Adrenal gland (tissue), 12 donors: ENCODE measurements around the gene VEGFA. TPM values are rescaled to one million over a fixed set of nuclear protein-coding genes. Genes with fewer than 3 reads are reported as not detected.

Experiments
- DNase-seq, 7 donors: peaks; one replicate each; pipeline ENCODE4 v3.0.0-alpha.2; 2019 to 2020
- H3K27ac ChIP-seq, 5 donors: fragments of 200-600 bp; sonication (generic) in 4 of 5; 1 replicate in 3 of 5; 2 replicates in 2 of 5; pipeline versions ENCODE4 v1.5.1 to v1.8.0; 2016 to 2020; ENCODE audit warnings: mild to moderate bottlenecking in 1 of 5
- H3K27me3 ChIP-seq: fragments of 200-600 bp; 2 replicates; pipeline ENCODE4 v1.8.0; 2021
- H3K36me3 ChIP-seq, 2 donors: fragments of 200-600 bp; replicated peaks in 1 of 2; 1 replicate in 1 of 2; 2 replicates in 1 of 2; pipeline versions ENCODE4 v1.5.1 to v1.8.0; 2018 to 2022
- H3K4me1 ChIP-seq, 2 donors: fragments of 200-600 bp; replicated peaks in 1 of 2; 1 replicate in 1 of 2; 2 replicates in 1 of 2; pipeline versions ENCODE4 v1.5.1 to v1.8.0; 2018 to 2021
- H3K4me3 ChIP-seq, 4 donors: fragments of 200-600 bp; sonication (generic) in 3 of 4; one replicate each; pipeline ENCODE4 v1.5.1; 2016 to 2018
- H3K9me3 ChIP-seq, 3 donors: fragments of 200-600 bp; sonication (generic) in 1 of 3; replicated peaks in 1 of 3; 1 replicate in 2 of 3; 2 replicates in 1 of 3; pipeline versions ENCODE4 v1.5.1 to v1.8.0; 2016 to 2021
- POLR2A ChIP-seq, 2 donors: fragments of 450-650 bp; IDR thresholded peaks; one replicate each; pipeline ENCODE4 v1.6.1; 2017; ENCODE audit warnings: antibody characterized with exemption in 2 of 2, mild to moderate bottlenecking in 2 of 2, moderate library complexity in 1 of 2
- WGBS, 4 donors: extraction: QIAGEN DNeasy Blood & Tissue Kit in 2 of 4; methylation state at CpG; one replicate each; pipeline versions ENCODE4 v1.1.5 to v1.1.7; 2013 to 2017; 5-methylcytosine and 5-hydroxymethylcytosine counted together
- intact Hi-C, 2 donors: fragments of 100-400 bp; cut with DNase I; formaldehyde crosslinking; loops; one replicate each; pipeline versions ENCODE4 v1.14.1 to v1.15.0; 2022 to 2023
- polyA plus RNA-seq, 3 donors: library from polyadenylated mRNA; stranded (reverse); fragments of 200-250 nt in 2 of 3; fragments of 350-450 nt in 1 of 3; fragmentation: Illumina TruSeq in 1 of 3; extraction: RNeasy Lipid Tissue Mini Kit (QIAGEN cat#74804) in 1 of 3; gene quantifications; one replicate each; pipeline ENCODE4 v1.2.3, GENCODE V29; 2013 to 2014
- total RNA-seq, 9 donors: library from RNA; depleted of rRNA in 4 of 9; stranded (reverse); fragments of >200 nt in 4 of 9; fragments of 120-200 nt in 1 of 9; fragmentation: NEBNext Ultra II Directional in 1 of 9; extraction: Animal tissue kit (Norgen Biotek cat#: 25700) in 1 of 9; gene quantifications; one replicate each; pipeline versions ENCODE4 v1.1.0 to v1.2.4, GENCODE V29; 2013 to 2023
- TF ChIP-seq, protein P1 (sequence below), 6 experiments: fragments of 450-650 bp in 4 of 6; fragments of 200-600 bp in 2 of 6; sonication (generic) in 1 of 6; IDR thresholded peaks; 1 replicate in 5 of 6; 2 replicates in 1 of 6; pipeline versions ENCODE4 v1.5.1 to v1.8.0; 2016 to 2021; ENCODE audit warnings: antibody characterized with exemption in 6 of 6, mild to moderate bottlenecking in 2 of 6, moderate library complexity in 1 of 6
- donor health status: healthy with polysubstance abuse.
- donor health status: Bipolar disorder and iron deficiency.
- donor health status: DM: yes; HTN: yes; CAD: no.
- donor health status: DM: no; HTN: no; CAD: no.
- donor health status: DM: no; HTN: no; CAD: no.
- donor health status: DM: yes; HTN: yes; CAD: no.

Gene VEGFA
- total and polyA plus RNA-seq, 12 donors: 31.5 to 343 (median 101) TPM

DNA sequence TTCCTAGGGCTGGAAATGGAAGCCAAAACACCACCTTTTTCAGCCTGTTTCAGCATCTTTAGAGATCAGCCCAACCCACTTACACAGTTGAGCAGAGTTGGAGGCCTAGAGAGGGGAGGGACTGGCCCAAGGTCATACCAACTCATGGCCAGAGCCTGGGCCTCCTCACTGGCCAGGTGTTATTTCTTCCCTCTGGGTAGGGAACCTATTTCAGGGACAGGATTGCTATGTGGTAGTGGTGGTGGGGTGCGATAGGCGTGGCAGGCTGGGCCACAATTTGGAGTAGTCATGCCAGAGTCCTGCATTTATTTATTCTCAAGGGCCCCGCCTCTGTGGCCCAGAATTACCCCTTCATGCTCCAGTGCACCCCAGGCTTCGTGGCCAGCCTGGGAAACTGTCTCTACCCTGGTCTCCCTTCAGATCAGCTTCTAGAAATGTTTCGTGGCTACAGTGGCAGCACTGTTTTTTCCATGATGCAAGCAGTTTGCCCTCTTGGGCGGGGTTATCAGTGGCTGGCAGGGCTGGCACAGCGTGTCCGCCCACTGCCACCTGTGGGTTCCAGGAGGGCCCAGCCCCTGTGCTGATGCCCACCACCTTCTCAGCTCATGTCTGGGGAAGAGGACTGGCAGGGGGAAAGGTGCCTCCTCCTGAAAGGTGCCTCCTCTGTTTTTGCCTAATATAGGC is 6.2 kb downstream of the VEGFA start:
- DNase-seq: peak; percentile 63 to 79 (median 68)
- TF ChIP-seq, protein P1, sequence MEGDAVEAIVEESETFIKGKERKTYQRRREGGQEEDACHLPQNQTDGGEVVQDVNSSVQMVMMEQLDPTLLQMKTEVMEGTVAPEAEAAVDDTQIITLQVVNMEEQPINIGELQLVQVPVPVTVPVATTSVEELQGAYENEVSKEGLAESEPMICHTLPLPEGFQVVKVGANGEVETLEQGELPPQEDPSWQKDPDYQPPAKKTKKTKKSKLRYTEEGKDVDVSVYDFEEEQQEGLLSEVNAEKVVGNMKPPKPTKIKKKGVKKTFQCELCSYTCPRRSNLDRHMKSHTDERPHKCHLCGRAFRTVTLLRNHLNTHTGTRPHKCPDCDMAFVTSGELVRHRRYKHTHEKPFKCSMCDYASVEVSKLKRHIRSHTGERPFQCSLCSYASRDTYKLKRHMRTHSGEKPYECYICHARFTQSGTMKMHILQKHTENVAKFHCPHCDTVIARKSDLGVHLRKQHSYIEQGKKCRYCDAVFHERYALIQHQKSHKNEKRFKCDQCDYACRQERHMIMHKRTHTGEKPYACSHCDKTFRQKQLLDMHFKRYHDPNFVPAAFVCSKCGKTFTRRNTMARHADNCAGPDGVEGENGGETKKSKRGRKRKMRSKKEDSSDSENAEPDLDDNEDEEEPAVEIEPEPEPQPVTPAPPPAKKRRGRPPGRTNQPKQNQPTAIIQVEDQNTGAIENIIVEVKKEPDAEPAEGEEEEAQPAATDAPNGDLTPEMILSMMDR (IDR thresholded peaks at IDR 0.05): no peak
- peak in 1 of 2 donors; percentile 26 for TF ChIP-seq POLR2A (IDR thresholded peaks at IDR 0.05)
- H3K4me1 ChIP-seq: peaks cover 40 to 47% of the 10 kb centered on the region in 2 donors
- H3K4me3 ChIP-seq: no peak overlapping the region
- intact Hi-C loops: no loop called here
- H3K27ac ChIP-seq: peak overlapping the region; percentile 50 to 97 (median 94)
- H3K36me3 ChIP-seq: peaks cover 0 to 42% of the 10 kb centered on the region in 2 donors
- H3K9me3 ChIP-seq: no peaks in the 10 kb centered on the region
- 55 to 73% (median 61%) methylated on average over 4 to 8 of the region's 8 CpGs for WGBS, 4 donors
- H3K27me3 ChIP-seq: no peaks in the 10 kb centered on the region

DNA sequence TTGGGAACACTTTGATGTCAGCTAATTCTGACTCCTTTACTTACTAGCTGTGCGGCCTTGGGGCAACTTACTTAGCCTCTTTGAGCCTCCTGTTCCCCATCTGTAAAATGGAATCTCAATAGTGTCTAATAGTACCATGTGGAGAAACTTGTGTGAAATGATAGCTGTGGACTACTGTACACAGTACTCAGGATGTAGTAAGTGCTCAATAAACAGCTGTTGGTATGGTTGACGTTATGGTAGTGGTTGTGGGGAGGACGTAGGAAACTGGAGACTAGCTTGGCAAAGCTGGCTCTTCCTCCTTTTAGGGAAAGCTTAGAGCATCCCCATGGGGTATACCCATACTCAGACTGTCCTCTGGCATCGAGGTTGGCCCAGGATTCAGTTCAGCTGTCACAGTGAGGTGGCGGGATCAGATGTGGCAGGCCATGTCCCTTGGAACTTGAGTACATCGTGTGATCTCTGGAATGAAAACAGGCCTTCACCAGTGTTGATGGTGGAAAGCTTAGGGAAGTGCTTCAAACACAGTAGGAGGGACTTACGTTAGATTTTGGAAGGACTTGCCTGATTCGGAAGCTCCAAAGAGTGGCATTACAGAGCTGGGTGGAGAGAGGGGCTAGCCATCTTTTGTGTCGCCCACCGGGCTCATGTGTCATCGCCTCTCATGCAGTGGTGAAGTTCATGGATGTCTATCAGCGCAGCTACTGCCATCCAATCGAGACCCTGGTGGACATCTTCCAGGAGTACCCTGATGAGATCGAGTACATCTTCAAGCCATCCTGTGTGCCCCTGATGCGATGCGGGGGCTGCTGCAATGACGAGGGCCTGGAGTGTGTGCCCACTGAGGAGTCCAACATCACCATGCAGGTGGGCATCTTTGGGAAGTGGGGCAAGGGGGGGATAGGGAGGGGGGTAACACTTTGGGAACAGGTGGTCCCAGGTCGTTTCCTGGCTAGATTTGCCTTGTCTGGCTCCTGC is 7.1 kb downstream of the VEGFA start:
- no peak for TF ChIP-seq POLR2A (IDR thresholded peaks at IDR 0.05)
- TF ChIP-seq, protein P1 (IDR thresholded peaks at IDR 0.05): no peak
- Histone ChIP-seq H3K36me3 (peaks cover 0 to 51% of the 10 kb centered on the region in 2 donors), H3K9me3 (no peaks in the 10 kb centered on the region), H3K4me3 (no peak overlapping the region), H3K27ac (peak overlapping the region in 4 of 5 donors; percentile 50 to 97 (median 96)), H3K4me1 (peaks cover 40 to 44% of the 10 kb centered on the region in 2 donors), H3K27me3 (no peaks in the 10 kb centered on the region)
- whole genome bisulfite sequencing, 4 donors: 80 to 88% (median 83%) methylated on average over 13 to 18 of the region's 18 CpGs
- peak in 2 of 7 donors; percentile 11 to 13 for DNase-seq
- intact Hi-C loops: no loop called here

DNA sequence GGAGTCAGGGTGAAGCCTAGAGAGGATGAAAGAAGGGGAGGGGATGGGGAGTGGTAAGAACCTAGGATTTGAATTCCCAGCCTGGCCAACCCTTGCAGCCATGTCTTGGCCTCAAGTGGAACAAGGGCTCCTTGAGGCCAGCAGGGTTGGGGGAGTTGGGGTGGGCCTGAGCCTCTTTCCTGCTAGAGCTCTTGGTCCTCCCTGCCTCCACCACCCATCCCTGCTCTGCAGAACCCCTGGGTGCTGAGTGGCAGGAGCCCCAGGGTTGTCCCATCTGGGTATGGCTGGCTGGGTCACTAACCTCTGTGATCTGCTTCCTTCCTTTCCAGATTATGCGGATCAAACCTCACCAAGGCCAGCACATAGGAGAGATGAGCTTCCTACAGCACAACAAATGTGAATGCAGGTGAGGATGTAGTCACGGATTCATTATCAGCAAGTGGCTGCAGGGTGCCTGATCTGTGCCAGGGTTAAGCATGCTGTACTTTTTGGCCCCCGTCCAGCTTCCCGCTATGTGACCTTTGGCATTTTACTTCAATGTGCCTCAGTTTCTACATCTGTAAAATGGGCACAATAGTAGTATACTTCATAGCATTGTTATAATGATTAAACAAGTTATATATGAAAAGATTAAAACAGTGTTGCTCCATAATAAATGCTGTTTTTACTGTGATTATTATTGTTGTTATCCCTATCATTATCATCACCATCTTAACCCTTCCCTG is 8.3 kb downstream of the VEGFA start:
- Histone ChIP-seq H3K36me3 (peaks cover 0 to 63% of the 10 kb centered on the region in 2 donors), H3K4me3 (no peak overlapping the region), H3K9me3 (no peaks in the 10 kb centered on the region), H3K4me1 (peaks cover 32 to 34% of the 10 kb centered on the region in 2 donors), H3K27me3 (no peaks in the 10 kb centered on the region), H3K27ac (peak overlapping the region in 2 of 5 donors; percentile 23 to 61)
- 43 to 61% (median 53%) methylated on average over 4 of the region's 4 CpGs for WGBS, 4 donors
- peak in 1 of 7 donors; percentile 36 for DNase-seq
- intact Hi-C loops: no loop called here
- no peak for TF ChIP-seq POLR2A (IDR thresholded peaks at IDR 0.05)
- TF ChIP-seq, protein P1 (IDR thresholded peaks at IDR 0.05): no peak
